ENCODE measurements around the gene FGD5. TPM values are rescaled to one million over a fixed set of nuclear protein-coding genes. Genes with fewer than 3 reads are reported as not detected.

FGD5 gene
- under 0.01 and 0.51 TPM in 2 replicates for total RNA-seq

GRCh38 chr3:14818804-14819500, at the start of gene FGD5:
TSS of gene FGD5 (plus strand) at chr3:14818962. CDS start at chr3:14819072, 110 bp downstream.

GRCh38 chr3:14947100-14947885, 128.5 kb downstream of the FGD5 start, which contains the start of gene NR2C2:
TSS of gene NR2C2 (plus strand) at chr3:14947583. CDS start at chr3:15003915, 56,332 bp downstream.

Other genes starting within 250 kb of the FGD5 start
- gene CCDC174, start 167.2 kb upstream of the FGD5 start, total RNA-seq = 3.6 and 5.3 TPM in 2 replicates
- not detected in 2 replicates for gene C3orf20, start 143.8 kb upstream of the FGD5 start, total RNA-seq
- gene NR2C2, start 128.6 kb downstream of the FGD5 start, total RNA-seq = 16.0 and 21.7 TPM in 2 replicates
- 21.0 and 55.4 TPM in 2 replicates for gene MRPS25, start 246.4 kb downstream of the FGD5 start, total RNA-seq

Measured in mesangial cell (primary cell).